ENCODE results near the gene ATG2A. TPM values are rescaled to one million over a fixed set of nuclear protein-coding genes. Genes with fewer than 3 reads are reported as not detected.

Gene ATG2A
- total RNA-seq (2022; extraction: Qiagen RNA extraction; ENCODE audit: low read depth) = 16.1 to 24.5 TPM (median 22.2 TPM) in 5 replicates

DNA sequence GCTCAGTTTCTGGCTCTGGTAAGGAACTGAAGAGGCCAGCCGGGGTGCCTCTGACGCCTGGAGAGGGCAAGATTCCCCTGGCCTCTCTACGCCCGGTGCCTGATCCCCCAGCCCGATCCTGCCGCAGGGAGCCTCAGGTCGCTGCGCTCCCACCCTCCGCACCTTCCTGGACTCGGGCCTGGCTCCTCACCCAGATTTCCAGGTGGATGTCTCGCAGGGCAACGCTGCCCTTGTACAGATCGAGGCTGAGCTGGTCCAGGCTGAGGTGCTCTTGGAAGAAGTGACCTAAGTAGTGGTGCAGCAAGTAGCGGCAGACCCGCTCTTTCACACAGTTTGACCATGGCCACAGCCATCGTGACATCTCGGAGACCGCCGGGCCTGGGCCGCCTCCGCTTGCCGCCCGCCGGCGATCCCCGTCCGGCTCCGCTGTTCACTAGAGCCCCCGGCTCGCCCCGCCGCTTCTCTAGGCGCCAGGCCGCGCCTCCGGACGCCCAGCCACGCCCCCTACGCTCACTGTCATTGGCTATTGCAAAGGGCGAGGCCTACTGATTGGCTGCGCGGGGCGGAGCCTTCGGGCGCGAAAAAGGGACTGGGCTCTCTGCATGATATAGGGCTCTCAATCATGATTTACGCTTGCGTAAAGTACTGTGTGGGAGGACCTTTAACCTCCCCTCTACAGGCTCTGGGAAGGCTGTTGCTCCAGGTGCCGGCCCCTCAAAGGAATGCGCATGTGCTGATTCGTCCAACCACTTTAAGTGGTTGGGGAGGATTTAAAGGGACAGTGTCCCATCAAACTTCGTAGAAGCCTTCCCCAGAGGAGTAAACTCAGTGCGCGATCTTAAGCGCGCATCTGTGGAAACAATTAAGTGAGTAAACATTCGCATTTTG lies at the start of gene ATG2A:
TSS of gene ATG2A (minus strand) at position 435 of the 888 bp plus-strand sequence. CDS start at position 361, 74 bp downstream.

DNA sequence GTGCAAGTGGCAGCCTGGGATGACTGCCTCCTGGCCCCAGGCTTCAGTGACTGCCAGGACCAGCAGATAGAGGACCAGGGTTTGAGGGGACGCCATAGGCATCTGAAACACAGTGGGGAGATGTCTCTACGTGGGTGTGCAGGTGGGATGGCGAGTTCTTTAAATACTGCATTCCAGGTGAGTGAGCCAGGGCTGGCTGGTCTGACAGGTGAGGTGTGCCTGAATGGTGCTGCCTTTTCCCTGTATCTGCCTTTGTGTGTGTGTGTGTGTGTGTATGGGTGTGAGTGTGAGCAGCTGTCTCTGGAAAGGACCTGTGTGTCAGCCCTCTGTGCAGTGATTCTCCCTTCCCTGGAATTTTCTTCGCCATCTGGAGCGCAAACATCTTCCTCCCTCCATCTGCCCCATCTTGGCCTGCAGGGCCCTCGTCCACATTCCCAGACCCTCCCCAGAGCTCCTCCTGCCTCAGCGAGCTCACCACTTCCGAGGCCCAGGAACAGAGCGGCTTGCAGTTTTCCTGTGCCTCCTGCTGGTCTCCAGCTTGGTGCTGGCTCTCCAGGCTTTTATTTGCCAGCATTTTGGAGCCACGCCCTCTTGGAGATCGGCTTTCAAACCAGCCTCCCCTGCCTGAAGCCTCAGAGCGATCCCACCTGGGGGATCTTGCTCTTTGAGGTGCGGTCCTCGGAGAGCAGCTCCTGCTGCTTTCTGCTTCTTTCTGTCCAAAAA lies 18.5 kb upstream of the ATG2A start, which contains the start of gene GPHA2:
TSS of gene GPHA2 (minus strand) at position 535 of the 723 bp plus-strand sequence. CDS start at position 102, 433 bp downstream.

DNA sequence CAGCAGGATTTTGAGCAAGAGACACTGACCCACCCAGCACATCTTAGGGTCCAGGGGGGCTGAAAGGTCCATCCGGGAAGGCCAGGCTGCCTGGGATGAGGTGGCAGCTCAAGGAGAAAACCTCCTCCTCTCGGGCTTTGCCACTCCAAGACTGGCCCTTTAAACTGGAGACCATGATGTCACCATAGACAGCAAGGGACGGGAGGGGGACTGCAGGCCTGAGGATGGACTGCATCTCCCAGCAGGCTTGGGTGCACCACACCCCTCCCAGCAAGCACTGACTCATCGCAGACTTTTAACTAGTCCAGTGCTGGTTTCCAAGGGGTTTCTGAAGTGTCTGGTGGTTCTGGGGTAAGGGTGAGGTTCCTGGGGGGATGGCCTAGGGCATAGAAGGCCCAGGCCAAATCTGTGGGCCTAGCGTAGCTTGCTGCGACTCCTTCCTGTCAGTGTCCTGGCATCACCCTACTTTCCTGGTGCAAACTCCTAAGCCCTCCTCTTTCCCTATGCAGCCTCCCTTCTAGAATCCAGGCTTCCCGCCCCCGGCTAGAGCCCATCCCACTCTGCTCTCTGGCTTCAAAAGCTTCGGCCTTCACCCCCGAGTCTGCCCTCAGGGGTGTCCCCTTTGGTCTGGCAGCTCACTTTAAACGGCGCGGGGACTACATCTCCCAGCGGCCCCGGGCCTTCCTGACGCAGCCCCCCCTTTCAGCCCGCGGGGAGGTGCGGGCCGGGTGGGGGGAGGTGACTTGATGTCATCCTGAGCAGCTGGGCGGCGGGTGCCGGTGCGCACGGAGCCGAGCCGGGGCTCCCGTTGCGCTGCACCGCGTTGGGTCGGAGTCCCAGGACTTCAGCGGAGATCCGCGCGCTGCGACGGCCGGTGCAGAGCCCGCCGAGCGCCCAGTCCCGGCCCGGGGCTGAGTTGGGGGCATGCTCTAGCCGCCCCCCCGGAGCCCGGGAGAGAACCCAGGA lies 7.2 kb upstream of the ATG2A start, which contains the start of gene PPP2R5B:
TSS of gene PPP2R5B (plus strand) at position 746 of the 966 bp plus-strand sequence. CDS start 1,046 bp downstream, outside the sequence.

DNA sequence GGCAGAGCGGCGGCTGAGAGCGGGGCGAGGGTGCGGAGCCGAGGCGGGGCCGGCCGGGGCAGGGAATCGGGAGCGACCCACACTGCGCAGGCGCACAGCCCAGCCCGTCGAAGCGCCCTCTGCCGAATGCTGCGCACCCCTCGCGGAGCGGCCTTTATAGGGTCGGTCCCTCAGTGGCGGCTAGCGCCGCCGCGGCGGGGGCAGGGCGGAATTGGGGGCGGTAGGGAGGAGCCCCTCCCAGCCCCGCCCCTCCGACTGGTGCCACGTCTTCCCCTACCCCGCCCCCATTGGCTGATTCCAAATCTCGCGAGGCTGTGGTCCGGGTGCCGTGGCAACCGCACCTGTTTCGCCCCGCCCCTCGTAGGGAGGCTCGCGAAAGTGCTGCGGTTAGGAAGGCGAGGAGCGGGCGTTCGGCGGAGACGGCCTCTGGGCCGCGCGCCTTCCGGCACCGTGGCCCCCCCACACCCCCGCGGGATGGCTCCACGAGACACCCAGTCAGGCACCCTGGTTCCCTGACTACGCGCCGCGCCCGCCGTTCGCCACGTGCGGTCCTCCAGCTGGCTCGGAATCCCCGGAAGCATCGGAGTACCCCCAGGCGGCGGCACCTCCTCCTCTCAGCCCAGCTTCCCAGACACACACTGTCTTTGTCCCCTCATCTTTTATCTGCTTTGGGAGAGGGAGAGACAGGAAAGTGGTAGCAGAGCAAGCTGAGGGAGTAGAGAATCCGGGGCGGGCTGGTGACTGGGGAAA lies 38.3 kb downstream of the ATG2A start, which contains the start of gene EHD1:
TSS of gene EHD1 (minus strand) at position 128 of the 750 bp plus-strand sequence. CDS start 157 bp downstream, outside the sequence.

Other genes starting within 250 kb of the ATG2A start
- 0.03 to 0.30 TPM (median 0.12 TPM) in 5 replicates for gene NRXN2, start 194.0 kb downstream of the ATG2A start, total RNA-seq (2022; extraction: Qiagen RNA extraction; ENCODE audit: low read depth)
- 0.74 to 1.4 TPM (median 1.1 TPM) in 5 replicates for gene RASGRP2, start 173.1 kb downstream of the ATG2A start, total RNA-seq (2022; extraction: Qiagen RNA extraction; ENCODE audit: low read depth)
- gene PYGM, start 157.2 kb downstream of the ATG2A start, total RNA-seq (2022; extraction: Qiagen RNA extraction; ENCODE audit: low read depth) = 0.23 to 0.79 TPM (median 0.29 TPM) in 5 replicates
- 166 to 232 TPM (median 185 TPM) in 5 replicates for gene SF1, start 138.7 kb downstream of the ATG2A start, total RNA-seq (2022; extraction: Qiagen RNA extraction; ENCODE audit: low read depth)
- 7.8 to 9.8 TPM (median 8.8 TPM) in 5 replicates for gene MAP4K2, start 114.0 kb downstream of the ATG2A start, total RNA-seq (2022; extraction: Qiagen RNA extraction; ENCODE audit: low read depth)
- gene MEN1, start 106.7 kb downstream of the ATG2A start, total RNA-seq (2022; extraction: Qiagen RNA extraction; ENCODE audit: low read depth) = 32.5 to 49.0 TPM (median 43.6 TPM) in 5 replicates
- gene CDC42BPG, start 72.6 kb downstream of the ATG2A start, total RNA-seq (2022; extraction: Qiagen RNA extraction; ENCODE audit: low read depth) = 1.4 to 1.8 TPM (median 1.6 TPM) in 5 replicates
- 108 to 167 TPM (median 145 TPM) in 5 replicates for gene EHD1, start 38.6 kb downstream of the ATG2A start, total RNA-seq (2022; extraction: Qiagen RNA extraction; ENCODE audit: low read depth)
- 5.4 to 8.6 TPM (median 6.1 TPM) in 5 replicates for gene PPP2R5B, start 7.5 kb upstream of the ATG2A start, total RNA-seq (2022; extraction: Qiagen RNA extraction; ENCODE audit: low read depth)
- gene GPHA2, start 18.7 kb upstream of the ATG2A start, total RNA-seq (2022; extraction: Qiagen RNA extraction; ENCODE audit: low read depth) = not detected in 5 replicates
- gene MAJIN, start 54.9 kb upstream of the ATG2A start, total RNA-seq (2022; extraction: Qiagen RNA extraction; ENCODE audit: low read depth) = 0.10 TPM in 1 of 5 replicates, not detected in the others
- 0.71 to 1.3 TPM (median 1.1 TPM) in 5 replicates for gene BATF2, start 79.8 kb upstream of the ATG2A start, total RNA-seq (2022; extraction: Qiagen RNA extraction; ENCODE audit: low read depth)
- gene ARL2, start 97.0 kb upstream of the ATG2A start, total RNA-seq (2022; extraction: Qiagen RNA extraction; ENCODE audit: low read depth) = 158 to 190 TPM (median 185 TPM) in 5 replicates
- gene SNX15, start 110.2 kb upstream of the ATG2A start, total RNA-seq (2022; extraction: Qiagen RNA extraction; ENCODE audit: low read depth) = 22.8 to 24.5 TPM (median 23.7 TPM) in 5 replicates
- 32.2 to 54.3 TPM (median 50.2 TPM) in 5 replicates for gene SAC3D1, start 124.0 kb upstream of the ATG2A start, total RNA-seq (2022; extraction: Qiagen RNA extraction; ENCODE audit: low read depth)
- gene NAALADL1, start 141.3 kb upstream of the ATG2A start, total RNA-seq (2022; extraction: Qiagen RNA extraction; ENCODE audit: low read depth) = not detected in 5 replicates
- 58.8 to 74.6 TPM (median 69.2 TPM) in 5 replicates for gene CDCA5, start 166.8 kb upstream of the ATG2A start, total RNA-seq (2022; extraction: Qiagen RNA extraction; ENCODE audit: low read depth)
- 32.3 to 37.2 TPM (median 34.7 TPM) in 5 replicates for gene ZFPL1, start 167.0 kb upstream of the ATG2A start, total RNA-seq (2022; extraction: Qiagen RNA extraction; ENCODE audit: low read depth)
- 51.4 to 60.4 TPM (median 53.3 TPM) in 5 replicates for gene VPS51, start 179.0 kb upstream of the ATG2A start, total RNA-seq (2022; extraction: Qiagen RNA extraction; ENCODE audit: low read depth)
- 5.1 to 8.8 TPM (median 5.8 TPM) in 5 replicates for gene TM7SF2, start 194.7 kb upstream of the ATG2A start, total RNA-seq (2022; extraction: Qiagen RNA extraction; ENCODE audit: low read depth)
- gene ZNHIT2, start 200.5 kb upstream of the ATG2A start, total RNA-seq (2022; extraction: Qiagen RNA extraction; ENCODE audit: low read depth) = 12.8 to 23.1 TPM (median 21.6 TPM) in 5 replicates
- 851 to 1,044 TPM (median 965 TPM) in 5 replicates for gene FAU, start 204.9 kb upstream of the ATG2A start, total RNA-seq (2022; extraction: Qiagen RNA extraction; ENCODE audit: low read depth)
- gene MRPL49, start 205.1 kb upstream of the ATG2A start, total RNA-seq (2022; extraction: Qiagen RNA extraction; ENCODE audit: low read depth) = 74.0 to 86.9 TPM (median 79.8 TPM) in 5 replicates
- gene SYVN1, start 217.3 kb upstream of the ATG2A start, total RNA-seq (2022; extraction: Qiagen RNA extraction; ENCODE audit: low read depth) = 34.7 to 49.8 TPM (median 46.9 TPM) in 5 replicates